MCF 10A (cell line): ENCODE results near the gene XYLT1. TPM values are rescaled to one million over a fixed set of nuclear protein-coding genes. Genes with fewer than 3 reads are reported as not detected.

ENCODE experiments used
- BruUV-seq: library from RNA; stranded (reverse); fragments of 400-500 nt; replicated peaks from 2 replicates; lab custom pipeline; 2021; lab: Mats Ljungman, UMichigan
- CTCF ChIA-PET: fragments of 300-600 bp; sonication (Branson Sonifier 250); formaldehyde crosslinking; extraction: SDS; loops from one replicate; lab custom pipeline; 2021; ENCODE audit warnings: antibody characterized with exemption, inconsistent platforms; lab: Yijun Ruan, JAX
- POLR2A ChIA-PET: fragments of 300-600, 350-650 bp; sonication (Branson Sonifier 250); formaldehyde crosslinking; extraction: SDS; loops from one replicate; lab custom pipeline; 2020; ENCODE audit warnings: antibody characterized with exemption, inconsistent platforms; lab: Yijun Ruan, JAX
- DNase-seq: peaks from one replicate; pipeline ENCODE4 v3.0.0-alpha.2; 2018; ENCODE audit not compliant: unreplicated experiment
- H3K27ac Mint-ChIP-seq: one replicate; pipeline ENCODE4 v1.8.0; 2022; ENCODE audit warnings: mild to moderate bottlenecking, low read depth, mixed read lengths; ENCODE audit not compliant: unreplicated experiment
- H3K27me3 Mint-ChIP-seq: one replicate; pipeline ENCODE4 v1.8.0; 2022; ENCODE audit warnings: mixed read lengths; ENCODE audit not compliant: insufficient read depth, unreplicated experiment
- H3K36me3 Mint-ChIP-seq: one replicate; pipeline ENCODE4 v1.8.0; 2022; ENCODE audit warnings: mild to moderate bottlenecking, moderate library complexity, mixed read lengths; ENCODE audit not compliant: insufficient read depth, unreplicated experiment
- H3K4me1 Mint-ChIP-seq: one replicate; pipeline ENCODE4 v1.8.0; 2022; ENCODE audit warnings: mixed read lengths; ENCODE audit not compliant: insufficient read depth, unreplicated experiment
- H3K4me3 Mint-ChIP-seq: one replicate; pipeline ENCODE4 v1.8.0; 2022; ENCODE audit warnings: mild to moderate bottlenecking, moderate library complexity, mixed read lengths; ENCODE audit not compliant: unreplicated experiment
- H3K9me3 Mint-ChIP-seq: one replicate; pipeline ENCODE4 v1.8.0; 2022; ENCODE audit warnings: mixed read lengths; ENCODE audit not compliant: unreplicated experiment
- CTCF ChIP-seq: fragments of 200-600 bp; IDR thresholded peaks from one replicate; pipeline ENCODE4 v1.8.0; 2022; ENCODE audit warnings: antibody characterized with exemption, mild to moderate bottlenecking; ENCODE audit not compliant: unreplicated experiment
- intact Hi-C: fragments of 100-400 bp; cut with micrococcal nuclease; formaldehyde crosslinking; loops from 2 replicates; pipeline ENCODE4 v1.14.1; 2022
- total RNA-seq: library from RNA; stranded (reverse); gene quantifications from 2 replicates; pipeline ENCODE4 v1.2.3, GENCODE V29; 2022

XYLT1 gene
- total RNA-seq, 1 experiment from 2014 or later, result not detected

DNA sequence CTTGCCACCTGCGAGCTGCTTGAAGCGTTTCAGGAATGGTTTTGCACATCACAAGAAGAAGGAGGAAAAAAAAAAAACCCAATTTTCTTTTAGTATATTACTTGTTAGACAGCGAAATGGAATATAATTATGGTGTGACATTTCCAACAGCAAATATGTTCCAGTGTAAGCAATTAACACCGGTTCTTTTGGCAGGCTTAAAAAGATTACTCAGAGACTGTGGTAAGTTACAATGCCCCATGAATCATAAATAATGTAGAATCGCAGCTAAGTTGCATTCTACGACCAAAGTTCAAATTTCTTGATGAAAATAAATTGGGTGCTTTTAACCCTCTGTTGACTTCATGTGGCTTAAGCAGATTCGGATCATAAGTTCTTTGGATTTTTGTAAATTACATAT lies 245.2 kb downstream of the XYLT1 start:
- ChIA-PET POLR2A (no interaction called here), CTCF (no interaction called here)
- intact Hi-C loops, result no loop called here
- Mint-ChIP-seq H3K36me3 (no peaks in the 10 kb centered on the region), H3K27me3 (no peaks in the 10 kb centered on the region), H3K27ac (no peak overlapping the region), H3K4me3 (no peak overlapping the region), H3K9me3 (peaks cover 37% of the 10 kb centered on the region), H3K4me1 (no peaks in the 10 kb centered on the region)
- BruUV-seq, result no TSS peak
- TF ChIP-seq CTCF, result no peak
- DNase-seq, result no peak

DNA sequence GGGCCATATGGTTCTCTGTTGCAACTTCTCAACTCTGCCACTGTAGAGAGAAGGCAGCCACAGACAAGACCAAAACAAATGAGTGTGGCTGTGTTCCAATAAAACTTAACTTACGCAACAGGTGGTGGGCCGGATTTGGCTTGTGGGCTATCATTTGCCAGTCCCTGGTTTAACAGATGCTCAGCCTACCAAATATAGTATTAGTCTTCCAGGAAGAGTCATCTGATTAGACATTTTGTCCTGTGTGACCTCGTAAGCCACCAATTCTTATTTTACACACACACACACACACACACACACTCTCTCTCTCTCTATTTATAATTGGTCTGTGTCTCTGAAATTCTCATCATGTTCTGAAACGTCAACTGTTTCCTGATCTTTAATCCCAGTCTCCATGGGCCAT lies 245.9 kb downstream of the XYLT1 start:
- ChIA-PET POLR2A (no interaction called here), CTCF (no interaction called here)
- TF ChIP-seq CTCF, result no peak
- no peaks in the 10 kb centered on the region for H3K36me3 Mint-ChIP-seq
- H3K9me3 Mint-ChIP-seq, result peaks cover 33% of the 10 kb centered on the region
- H3K4me3 Mint-ChIP-seq, result no peak overlapping the region
- intact Hi-C loops, result no loop called here
- no TSS peak for BruUV-seq
- DNase-seq, result peak; percentile 45
- H3K27ac Mint-ChIP-seq, result no peak overlapping the region
- no peaks in the 10 kb centered on the region for H3K27me3 Mint-ChIP-seq
- H3K4me1 Mint-ChIP-seq, result no peaks in the 10 kb centered on the region

GRCh38 chr16:17224350-17224749 lies 246.4 kb downstream of the XYLT1 start:
- no peak overlapping the region for H3K27ac Mint-ChIP-seq
- H3K9me3 Mint-ChIP-seq, result peaks cover 33% of the 10 kb centered on the region
- TF ChIP-seq CTCF, result no peak
- no peak for DNase-seq
- intact Hi-C loops, result no loop called here
- H3K27me3 Mint-ChIP-seq, result no peaks in the 10 kb centered on the region
- CTCF ChIA-PET, result no interaction called here
- no peak overlapping the region for H3K4me3 Mint-ChIP-seq
- no TSS peak for BruUV-seq
- H3K36me3 Mint-ChIP-seq, result no peaks in the 10 kb centered on the region
- H3K4me1 Mint-ChIP-seq, result no peaks in the 10 kb centered on the region
- POLR2A ChIA-PET, result no interaction called here

DNA sequence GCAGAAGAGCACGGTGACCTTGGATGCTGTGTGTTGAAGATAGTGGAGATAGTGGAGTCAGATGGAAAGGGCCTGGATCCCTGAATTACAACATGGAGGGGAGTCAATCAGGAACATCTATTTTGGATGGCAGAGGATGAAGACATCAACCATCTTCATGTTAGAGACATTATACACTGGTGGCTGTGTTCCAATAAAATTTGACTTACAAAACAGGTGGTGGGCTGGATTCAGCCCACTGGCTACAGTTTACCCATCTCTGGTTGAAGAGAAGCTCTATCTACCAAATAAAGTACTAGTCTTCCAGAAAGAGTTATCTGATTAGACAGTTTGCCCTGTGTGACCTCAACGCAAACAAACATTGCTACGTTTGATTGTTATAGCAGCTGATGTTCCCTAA lies 247.2 kb downstream of the XYLT1 start:
- CTCF ChIA-PET, result no interaction called here
- no peaks in the 10 kb centered on the region for H3K4me1 Mint-ChIP-seq
- no peak for TF ChIP-seq CTCF
- H3K36me3 Mint-ChIP-seq, result no peaks in the 10 kb centered on the region
- POLR2A ChIA-PET, result no interaction called here
- BruUV-seq, result no TSS peak
- intact Hi-C loops, result no loop called here
- H3K9me3 Mint-ChIP-seq, result peaks cover 33% of the 10 kb centered on the region
- no peaks in the 10 kb centered on the region for H3K27me3 Mint-ChIP-seq
- DNase-seq, result no peak
- no peak overlapping the region for H3K27ac Mint-ChIP-seq
- no peak overlapping the region for H3K4me3 Mint-ChIP-seq
